DMS114 treated with DMSO at 0.1 percent for 48 hours (cell line): ENCODE results near the gene AKT1.
"Not testable (repeated sequence)": the region's sequence is repeated elsewhere in the genome, so short reads cannot be mapped to it uniquely, and the experiment has no call there.

ENCODE experiments used
- DNase-seq: peaks from one replicate; lab custom pipeline; 2025; ENCODE audit not compliant: unreplicated experiment; lab: John Stamatoyannopoulos, UW

The AKT1 gene

DNA sequence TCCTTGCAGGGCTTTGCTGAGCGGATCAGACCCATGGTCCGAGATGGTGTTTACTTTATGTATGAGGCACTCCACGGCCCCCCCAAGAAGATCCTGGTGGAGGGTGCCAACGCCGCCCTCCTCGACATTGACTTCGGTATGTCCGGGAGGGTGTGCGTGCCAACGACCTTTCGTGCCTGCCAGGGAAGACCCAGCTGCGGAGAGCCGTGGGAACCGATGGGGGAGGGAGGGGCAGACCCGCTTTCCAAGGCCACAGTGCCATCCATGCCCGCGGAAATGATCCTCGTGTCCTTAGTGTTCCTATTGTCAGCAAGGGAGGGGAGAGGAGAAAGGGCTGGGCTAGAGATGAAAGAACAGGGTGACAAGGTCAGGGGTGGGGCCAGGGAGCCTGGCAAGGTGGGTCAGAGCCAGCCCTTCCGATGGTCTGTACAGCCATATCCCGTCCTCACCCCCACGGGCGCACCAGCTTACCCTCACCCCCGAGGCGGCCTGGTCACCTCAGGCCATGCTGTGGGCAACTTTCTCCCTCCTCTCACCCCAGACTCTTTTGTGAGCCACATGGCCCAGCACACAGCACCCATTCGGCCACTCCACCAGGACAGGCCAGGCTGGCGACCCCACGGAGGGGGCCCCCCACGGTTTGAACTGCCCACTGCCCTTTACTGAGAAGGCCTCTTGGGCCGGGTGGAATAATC is 54.3 kb downstream of the AKT1 start:
- DNase-seq = no peak

DNA sequence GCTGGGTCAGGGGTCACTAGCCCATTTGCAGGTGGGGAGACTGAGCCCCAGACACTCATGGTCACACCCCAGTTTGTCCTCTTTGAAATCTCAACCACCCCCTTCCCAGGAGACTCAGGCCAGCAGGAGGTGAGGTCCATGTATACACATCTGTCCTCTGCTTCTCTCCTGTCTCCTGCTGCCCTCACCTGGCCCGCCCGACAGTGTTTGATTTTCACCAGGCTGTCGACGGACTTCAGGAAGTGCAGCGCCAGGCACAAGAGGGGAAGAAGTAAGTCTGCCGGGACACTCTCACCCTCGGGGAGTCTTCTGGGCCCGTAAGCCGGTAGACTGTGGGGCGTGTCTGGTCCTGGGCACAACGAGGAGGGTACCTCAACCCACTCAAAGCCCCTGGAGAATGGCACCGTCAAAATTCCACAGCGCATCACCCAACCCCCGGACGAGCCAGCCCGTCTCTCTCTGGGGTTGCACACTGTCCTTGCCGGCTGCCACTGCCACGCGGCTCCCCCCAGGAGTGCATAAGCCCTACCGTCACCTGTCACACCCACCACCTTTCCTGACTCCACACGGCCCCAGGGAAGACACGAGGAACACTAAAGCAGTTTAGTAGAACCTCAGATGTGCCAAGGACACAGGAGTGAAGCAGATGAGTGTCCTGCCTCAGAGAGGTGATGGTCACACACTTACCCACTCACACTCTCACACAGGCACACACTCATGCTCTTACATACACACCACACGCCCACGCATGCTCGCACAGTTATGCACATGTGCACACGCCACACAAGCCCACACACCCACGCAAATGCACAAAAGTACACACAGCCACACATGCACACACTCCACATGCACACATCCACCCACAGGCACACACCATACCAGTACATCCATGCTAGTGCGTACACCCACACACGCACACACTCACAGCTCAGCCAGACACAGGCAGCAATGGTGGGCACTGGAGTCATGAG is 55.7 kb downstream of the AKT1 start:
- DNase-seq = no peak

DNA sequence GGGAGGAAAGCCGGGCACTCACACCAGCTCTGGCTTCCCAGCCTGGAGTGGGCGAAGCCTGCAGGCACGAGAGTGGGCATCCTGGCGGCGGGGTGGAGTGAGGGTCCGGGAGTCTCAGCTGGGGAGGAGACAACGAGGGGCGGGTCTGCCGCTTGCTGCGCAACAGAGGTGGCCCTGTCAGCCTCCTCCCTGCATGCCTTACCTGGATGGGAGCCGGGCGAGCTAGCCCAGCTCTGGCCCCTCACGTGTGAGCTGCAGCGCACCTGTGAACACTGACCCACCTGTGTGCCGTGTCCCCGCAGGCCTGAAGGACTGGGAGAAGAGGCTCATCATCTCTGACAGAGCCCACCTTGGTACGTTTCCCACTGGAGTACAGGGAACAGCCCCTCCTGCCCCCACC is 56.5 kb downstream of the AKT1 start:
- no peak for DNase-seq

GRCh38 chr14:104738375-104739019 is 57.1 kb downstream of the AKT1 start:
- no peak for DNase-seq

- DNase-seq = no peak
Observed at GRCh38 chr14:104735830-104736642, 59.5 kb downstream of the AKT1 start.

GRCh38 chr14:104734991-104735779 is 60.4 kb downstream of the AKT1 start:
- no peak for DNase-seq

GRCh38 chr14:104734601-104734990 is 61.0 kb downstream of the AKT1 start:
- no peak for DNase-seq

DNA sequence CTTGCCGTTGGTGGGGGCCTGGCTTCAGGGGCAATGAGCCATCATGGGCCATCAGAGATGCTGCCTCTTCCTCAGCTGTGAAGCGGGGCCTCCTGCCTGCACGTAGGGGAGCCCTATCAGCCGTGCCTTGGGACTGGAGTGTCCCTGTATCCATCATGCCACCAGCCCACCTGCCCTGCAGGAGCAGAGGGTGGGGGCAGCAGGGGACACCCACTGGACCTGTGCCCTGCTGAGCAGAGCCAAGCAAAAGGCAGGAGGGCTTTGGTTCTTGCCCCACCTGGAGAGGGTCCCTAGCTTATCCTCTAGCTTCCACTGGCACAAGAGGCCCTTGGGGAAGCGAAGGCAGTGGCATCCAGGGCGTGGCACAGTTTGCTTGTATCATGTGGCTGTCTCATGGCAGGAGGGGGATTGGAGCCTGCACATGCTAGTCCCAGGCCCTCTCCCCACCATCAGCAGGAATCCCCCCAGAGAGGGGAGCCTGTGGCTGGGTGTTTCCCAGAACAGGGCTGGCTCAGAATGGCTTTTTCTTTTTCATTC is 61.4 kb downstream of the AKT1 start:
- DNase-seq = no peak

DNA sequence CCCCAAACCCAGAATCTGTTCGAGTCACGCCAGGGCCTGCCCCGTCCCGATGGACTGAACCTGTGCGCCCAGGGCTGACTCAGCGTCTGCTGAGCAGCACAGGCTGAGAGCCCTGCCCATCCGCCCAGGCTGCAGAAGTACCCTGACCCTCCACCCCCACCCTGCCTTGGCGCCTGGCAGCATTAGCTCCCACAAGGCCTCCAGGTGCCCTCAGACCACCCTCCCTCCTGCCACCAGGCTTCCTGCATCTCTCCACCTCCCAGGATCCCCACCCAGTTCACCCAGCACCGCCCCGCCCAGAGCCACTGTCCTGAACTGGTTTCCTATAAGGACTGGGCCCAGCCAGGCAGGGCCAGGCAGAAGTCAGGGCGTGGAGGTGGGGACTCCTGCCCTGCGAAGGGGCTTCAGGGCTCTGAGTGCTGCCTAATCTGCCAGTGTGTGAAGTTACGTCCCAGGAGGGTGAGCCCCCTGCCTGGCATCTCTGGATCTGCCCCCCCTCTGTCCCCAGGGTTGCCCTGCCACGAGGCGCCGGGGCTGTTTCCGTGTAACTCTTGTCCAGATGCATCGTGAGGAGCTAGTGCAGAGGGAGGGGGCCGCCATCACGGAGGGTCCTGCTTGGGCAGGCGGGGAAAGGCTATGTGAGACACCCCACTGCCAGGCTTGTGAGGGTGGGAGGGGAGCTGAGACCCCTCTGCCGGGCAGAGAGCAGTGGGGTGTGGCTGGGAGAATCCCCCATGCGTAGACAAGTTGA is 62.4 kb downstream of the AKT1 start:
- DNase-seq = no peak

DNA sequence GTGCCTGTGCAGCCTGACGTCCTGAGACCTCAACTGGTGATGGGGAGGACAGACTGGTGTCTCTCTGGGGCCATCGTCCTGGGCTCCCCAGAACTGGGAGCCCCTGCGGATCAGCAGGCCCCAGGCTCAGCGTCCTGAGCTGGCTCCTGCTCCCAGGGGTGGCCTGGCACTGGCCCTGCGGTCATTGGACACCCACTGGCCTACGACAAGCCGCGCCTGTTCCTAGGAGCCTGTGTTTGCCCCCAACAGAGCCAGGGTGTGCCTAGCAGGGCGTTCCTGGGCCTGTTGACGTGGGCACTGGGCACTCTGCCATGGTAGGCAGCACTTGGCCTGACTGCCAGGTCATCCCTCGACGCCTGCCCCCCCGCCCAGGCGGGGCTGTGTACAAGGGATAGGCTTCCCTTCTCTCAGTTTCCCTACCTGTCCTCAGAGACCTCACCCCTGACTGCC is 63.2 kb downstream of the AKT1 start:
- no peak for DNase-seq

GRCh38 chr14:104731320-104732294 is 63.9 kb downstream of the AKT1 start:
- DNase-seq = peak; percentile 11

- no peak for DNase-seq
Observed at GRCh38 chr14:104730487-104730886, 65.1 kb downstream of the AKT1 start.

- no peak for DNase-seq
Observed at GRCh38 chr14:104729835-104730181, 65.7 kb downstream of the AKT1 start.

DNA sequence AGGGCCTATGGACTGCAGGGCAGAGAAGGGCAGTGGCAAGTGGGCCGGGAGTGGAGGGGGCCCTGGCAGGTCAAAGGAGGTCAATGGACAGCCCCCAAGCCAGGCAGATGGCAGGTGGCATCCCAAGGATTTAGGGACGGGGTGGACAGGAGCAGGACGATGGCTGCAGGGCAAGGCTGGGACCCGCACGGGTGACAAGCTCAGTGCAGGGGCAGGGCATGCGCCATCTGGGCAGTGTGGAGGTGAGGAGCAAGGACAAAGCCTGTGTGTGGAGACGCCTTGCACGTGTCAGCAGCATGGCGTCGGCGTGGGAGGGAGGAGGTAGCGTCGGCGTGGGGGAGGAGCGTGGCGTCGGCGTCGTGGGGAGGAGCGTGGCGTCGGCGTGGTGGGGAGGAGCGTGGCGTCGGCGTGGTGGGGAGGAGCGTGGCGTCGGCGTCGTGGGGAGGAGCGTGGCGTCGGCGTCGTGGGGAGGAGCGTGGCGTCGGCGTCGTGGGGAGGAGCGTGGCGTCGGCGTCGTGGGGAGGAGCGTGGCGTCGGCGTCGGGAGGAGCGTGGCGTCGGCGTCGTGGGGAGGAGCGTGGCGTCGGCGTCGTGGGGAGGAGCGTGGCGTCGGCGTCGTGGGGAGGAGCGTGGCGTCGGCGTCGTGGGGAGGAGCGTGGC is 66.2 kb downstream of the AKT1 start:
- not testable (repeated sequence) for DNase-seq

GRCh38 chr14:104728631-104729030 is 66.9 kb downstream of the AKT1 start:
- DNase-seq = no peak

GRCh38 chr14:104726600-104727451 is 68.7 kb downstream of the AKT1 start:
- DNase-seq = no peak
